NB4 (cell line): Measurements from ENCODE around the gene HSD3B7.
"Not testable (repeated sequence)": the region's sequence is repeated elsewhere in the genome, so short reads cannot be mapped to it uniquely, and the experiment has no call there.

Source experiments
- DNase-seq: peaks from one replicate; pipeline ENCODE4 v3.0.0; 2010; ENCODE audit warnings: low read depth
- H3K4me3 ChIP-seq: one replicate; pipeline ENCODE4 v1.5.1; 2011; ENCODE audit warnings: mild to moderate bottlenecking, low read depth, low read length, moderate library complexity
- MYC ChIP-seq: IDR thresholded peaks from 2 replicates; pipeline ENCODE4 v1.6.1; 2011; ENCODE audit warnings: low read depth, low read length
- POLR2A ChIP-seq: IDR thresholded peaks from 2 replicates; pipeline ENCODE4 v1.6.1; 2011; ENCODE audit warnings: mild to moderate bottlenecking; ENCODE audit not compliant: insufficient read length; ENCODE audit errors: extremely low read depth
- TF ChIP-seq, protein P1 (sequence below): IDR thresholded peaks from one replicate; pipeline ENCODE4 v1.5.1; 2012; ENCODE audit warnings: low read depth, low read length
- TF ChIP-seq, protein P2 (sequence below): IDR thresholded peaks from 2 replicates; pipeline ENCODE4 v1.6.1; 2011; ENCODE audit warnings: low read depth, low read length

HSD3B7 gene

DNA sequence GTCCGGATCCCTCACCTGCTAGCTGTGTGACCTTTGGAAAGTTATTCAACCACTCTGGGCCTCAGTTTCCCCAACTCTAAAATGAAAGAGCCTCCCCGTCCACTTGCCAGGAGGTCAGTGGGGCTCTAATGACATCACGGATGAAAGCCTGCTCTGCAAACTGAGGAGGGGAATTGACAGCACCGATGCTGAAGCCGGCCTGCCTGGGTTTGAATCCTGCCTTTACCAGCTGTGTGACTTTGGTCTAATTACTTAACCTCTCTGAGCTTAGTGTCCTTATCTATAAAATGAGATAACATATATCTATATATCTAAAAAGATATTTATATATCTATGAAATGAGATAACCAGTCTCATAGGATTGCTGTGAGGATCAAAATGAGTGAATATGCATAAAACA lies 23.5 kb downstream of the HSD3B7 start:
- H3K4me3 ChIP-seq = no peak overlapping the region
- TF ChIP-seq MYC = no peak
- TF ChIP-seq POLR2A = no peak
- TF ChIP-seq, protein P1, sequence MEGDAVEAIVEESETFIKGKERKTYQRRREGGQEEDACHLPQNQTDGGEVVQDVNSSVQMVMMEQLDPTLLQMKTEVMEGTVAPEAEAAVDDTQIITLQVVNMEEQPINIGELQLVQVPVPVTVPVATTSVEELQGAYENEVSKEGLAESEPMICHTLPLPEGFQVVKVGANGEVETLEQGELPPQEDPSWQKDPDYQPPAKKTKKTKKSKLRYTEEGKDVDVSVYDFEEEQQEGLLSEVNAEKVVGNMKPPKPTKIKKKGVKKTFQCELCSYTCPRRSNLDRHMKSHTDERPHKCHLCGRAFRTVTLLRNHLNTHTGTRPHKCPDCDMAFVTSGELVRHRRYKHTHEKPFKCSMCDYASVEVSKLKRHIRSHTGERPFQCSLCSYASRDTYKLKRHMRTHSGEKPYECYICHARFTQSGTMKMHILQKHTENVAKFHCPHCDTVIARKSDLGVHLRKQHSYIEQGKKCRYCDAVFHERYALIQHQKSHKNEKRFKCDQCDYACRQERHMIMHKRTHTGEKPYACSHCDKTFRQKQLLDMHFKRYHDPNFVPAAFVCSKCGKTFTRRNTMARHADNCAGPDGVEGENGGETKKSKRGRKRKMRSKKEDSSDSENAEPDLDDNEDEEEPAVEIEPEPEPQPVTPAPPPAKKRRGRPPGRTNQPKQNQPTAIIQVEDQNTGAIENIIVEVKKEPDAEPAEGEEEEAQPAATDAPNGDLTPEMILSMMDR = no peak
- TF ChIP-seq, protein P2, sequence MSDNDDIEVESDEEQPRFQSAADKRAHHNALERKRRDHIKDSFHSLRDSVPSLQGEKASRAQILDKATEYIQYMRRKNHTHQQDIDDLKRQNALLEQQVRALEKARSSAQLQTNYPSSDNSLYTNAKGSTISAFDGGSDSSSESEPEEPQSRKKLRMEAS = no peak
- no peak for DNase-seq

DNA sequence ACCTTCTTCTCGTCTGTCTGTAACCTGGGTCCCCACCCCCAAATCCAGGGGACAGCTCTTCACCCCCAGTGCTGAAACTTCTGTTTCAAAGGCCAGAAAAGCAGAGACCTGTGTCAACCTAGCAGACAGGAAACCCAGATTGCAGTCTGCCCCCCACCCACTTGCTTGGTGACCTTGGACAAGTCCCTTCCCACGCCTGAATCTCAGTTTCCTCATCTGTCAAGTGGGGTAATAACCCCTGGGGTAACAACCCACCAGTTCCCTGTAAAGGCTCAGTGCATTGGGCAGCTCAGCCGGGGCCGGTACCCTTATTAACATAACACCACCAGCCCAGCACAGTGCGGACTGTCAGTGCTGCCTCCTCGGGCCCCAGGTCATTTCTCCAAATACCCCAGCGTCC lies 24.1 kb downstream of the HSD3B7 start:
- no peak for TF ChIP-seq MYC
- TF ChIP-seq, protein P2 = no peak
- TF ChIP-seq POLR2A = no peak
- TF ChIP-seq, protein P1 = no peak
- DNase-seq = no peak
- H3K4me3 ChIP-seq = no peak overlapping the region

DNA sequence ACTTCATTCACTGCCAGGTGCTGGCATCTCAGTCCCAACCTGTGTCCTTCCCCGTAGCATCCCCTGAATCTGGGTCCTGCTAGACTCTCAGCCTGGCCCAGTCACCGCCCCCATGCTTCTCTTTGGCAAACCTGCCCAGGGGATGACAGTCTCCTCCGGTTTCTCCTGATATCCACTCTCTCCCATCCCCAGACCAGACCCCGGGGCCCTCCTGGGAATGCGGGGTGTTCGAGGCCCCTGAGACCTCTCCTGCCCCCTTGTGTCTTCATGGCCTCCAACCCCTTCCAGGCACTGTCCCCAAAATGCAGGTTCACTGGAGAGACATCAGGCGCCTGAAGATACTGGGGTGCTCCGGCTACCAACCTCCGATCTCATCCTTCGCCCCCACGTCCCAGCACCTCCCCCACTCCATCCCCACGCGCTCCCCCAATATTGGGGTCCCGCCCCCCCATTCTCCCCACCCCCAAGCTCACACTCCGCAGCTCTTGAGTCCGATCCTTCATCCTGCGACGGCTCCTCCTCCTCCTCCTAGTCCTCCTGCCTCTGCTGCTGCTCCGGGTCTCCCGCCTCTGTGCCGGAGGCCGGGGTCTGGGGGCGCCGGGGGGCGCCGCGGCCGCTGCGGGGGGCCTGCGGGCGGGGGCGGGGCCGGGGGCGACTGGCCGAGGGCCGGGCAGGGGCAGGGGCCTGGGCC lies 25.0 kb downstream of the HSD3B7 start:
- TF ChIP-seq, protein P2 = no peak
- TF ChIP-seq POLR2A (no peak), MYC (no peak)
- TF ChIP-seq, protein P1 = no peak
- H3K4me3 ChIP-seq = no peak overlapping the region
- no peak for DNase-seq

DNA sequence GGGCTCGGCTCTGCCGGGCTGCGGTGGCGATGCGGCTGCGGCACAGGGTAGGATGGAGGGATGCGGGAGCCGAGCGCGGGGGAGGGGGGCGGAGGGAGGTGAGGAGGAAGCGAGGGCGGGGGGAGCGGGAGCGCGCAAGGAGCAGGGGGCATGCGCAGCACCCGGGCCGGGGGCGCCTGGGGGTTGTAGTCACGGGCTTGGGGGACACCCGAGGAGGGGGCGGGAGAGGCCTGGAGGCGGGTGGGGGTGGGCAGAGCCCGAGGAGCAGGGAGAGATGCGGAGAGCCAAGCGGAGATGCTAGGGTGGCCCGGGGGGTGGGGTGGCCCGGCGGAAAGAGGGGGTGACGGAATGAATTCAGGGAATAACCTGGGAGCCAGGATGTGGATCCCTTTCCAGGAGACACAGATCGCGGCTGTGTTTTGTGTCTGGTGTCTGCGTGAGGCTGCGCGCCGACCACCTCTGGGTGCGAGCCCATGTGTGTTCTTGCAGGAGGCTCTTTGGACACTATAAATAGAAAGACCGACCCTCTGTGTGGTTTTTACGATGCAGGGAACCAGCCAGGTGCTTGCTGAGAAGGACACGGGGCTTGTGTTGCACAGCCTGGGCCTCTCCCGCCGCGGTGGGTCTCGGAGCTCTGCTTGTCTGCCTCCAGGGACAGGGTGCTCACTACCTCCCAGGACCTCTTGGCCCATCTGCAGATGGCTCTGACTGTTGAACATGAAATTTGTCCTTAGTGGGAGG lies 25.7 kb downstream of the HSD3B7 start, which contains the start of gene STX1B:
TSS of gene STX1B (minus strand) at position 54 of the 741 bp plus-strand sequence. CDS start 242 bp downstream, outside the sequence.
- no peak within 1 kb of the TSS for H3K4me3 ChIP-seq
- TF ChIP-seq POLR2A = no peak
- TF ChIP-seq, protein P1 = no peak
- TF ChIP-seq MYC = no peak
- TF ChIP-seq, protein P2 = no peak
- no peak for DNase-seq

DNA sequence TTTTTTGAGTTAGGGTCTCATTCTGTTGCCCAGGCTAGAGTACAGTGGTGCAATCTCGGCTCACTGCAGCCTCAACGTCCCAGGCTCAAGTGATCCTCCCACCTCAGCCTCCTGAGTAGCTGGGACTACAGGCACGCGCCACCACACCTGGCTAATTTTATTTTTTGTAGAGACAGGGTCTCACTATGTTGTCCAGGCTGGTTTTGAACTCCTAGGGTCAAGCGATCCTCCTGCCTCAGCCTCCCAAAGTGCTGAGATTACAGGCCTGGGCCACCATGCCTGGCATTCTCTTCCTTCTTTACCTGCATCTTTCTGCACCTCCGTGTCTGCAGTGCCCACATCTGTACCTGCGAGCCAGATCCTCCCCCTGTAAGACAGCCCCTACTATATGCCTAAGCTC lies 26.8 kb downstream of the HSD3B7 start:
- not testable (repeated sequence) for H3K4me3 ChIP-seq, DNase-seq

DNA sequence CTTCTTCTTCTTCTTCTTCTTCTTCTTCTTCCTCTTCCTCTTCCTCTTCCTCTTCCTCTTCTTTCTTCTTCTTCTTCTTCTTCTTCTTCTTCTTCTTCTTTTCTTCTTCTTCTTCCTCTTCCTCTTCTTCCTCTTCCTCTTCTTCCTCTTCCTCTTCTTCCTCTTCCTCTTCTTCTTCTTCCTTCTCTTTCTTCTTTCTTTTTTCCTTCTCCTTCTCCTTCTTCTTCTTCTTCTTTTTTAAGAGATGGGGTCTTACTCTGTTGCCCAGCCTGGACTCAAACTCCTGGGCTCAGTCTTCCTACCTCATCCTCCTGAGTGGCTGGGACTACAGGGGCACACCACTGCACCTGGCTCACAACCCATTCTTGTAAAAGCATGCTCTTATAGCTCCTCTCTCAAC lies 28.3 kb downstream of the HSD3B7 start:
- H3K4me3 ChIP-seq, DNase-seq: not testable (repeated sequence)

DNA sequence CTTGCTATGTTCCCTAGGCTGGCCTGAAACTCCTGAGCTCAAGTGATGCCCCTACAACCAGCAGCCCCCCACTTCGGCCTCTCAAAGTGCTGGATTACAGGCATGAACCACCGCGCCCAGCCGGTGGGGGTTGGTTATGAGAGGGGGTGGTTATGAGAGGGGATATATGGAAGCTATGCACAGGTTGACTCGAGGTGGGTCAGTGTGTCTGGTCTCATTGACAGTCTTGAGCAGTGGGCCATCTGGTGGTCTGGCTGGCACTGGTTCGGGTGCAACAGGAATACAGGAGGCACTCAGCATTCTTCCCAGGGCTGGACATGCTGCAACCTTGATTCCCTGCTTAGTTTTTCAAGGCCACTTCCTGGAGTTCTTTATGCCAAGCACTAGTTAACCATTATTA lies 31.0 kb downstream of the HSD3B7 start:
- DNase-seq = no peak
- no peak overlapping the region for H3K4me3 ChIP-seq

DNA sequence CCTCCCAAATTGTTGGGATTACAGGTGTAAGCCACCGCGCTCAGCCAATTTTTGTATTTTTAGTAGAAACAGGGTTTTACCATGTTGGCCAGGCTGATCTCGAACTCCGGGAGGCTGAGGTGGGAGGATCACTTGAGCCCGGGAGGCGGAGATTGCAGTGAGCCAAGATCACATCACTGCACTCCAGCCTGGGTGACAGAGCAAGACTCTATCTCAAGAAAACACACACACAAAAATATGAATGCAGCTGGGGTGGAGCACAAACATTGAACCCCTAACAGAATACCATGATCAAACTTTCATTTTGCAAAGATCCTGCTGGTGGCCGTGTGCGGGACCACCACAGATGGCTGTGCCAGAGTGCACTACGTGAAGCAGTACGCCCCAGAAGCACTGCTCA lies 32.7 kb downstream of the HSD3B7 start:
- not testable (repeated sequence) for H3K4me3 ChIP-seq, DNase-seq

More for the DNA sequence above, 31.0 kb downstream of the HSD3B7 start:
- TF ChIP-seq MYC (no peak), POLR2A (no peak)
- TF ChIP-seq, protein P2 = no peak
- TF ChIP-seq, protein P1 = no peak
